ENCODE measurements around the gene CETN2.

The CETN2 gene

GRCh38 chrX:152871260-152871659, 40.7 kb upstream of the CETN2 start:
- H3K4me3 ChIP-seq (ENCODE audit: low read depth, low read length) = no peak overlapping the region
- in situ Hi-C loops (cut with HindIII; ENCODE audit: low sequenced_read_pairs) = no loop called here
- no peak for DNase-seq (ENCODE audit: low read depth, low spot score)
- TF ChIP-seq CTCF (IDR thresholded peaks at IDR 0.05; ENCODE audit: low read depth, low read length) = no peak

GRCh38 chrX:152869972-152870371, 39.4 kb upstream of the CETN2 start:
- no peak for TF ChIP-seq CTCF (IDR thresholded peaks at IDR 0.05; ENCODE audit: low read depth, low read length)
- no peak for DNase-seq (ENCODE audit: low read depth, low spot score)
- in situ Hi-C loops (cut with HindIII; ENCODE audit: low sequenced_read_pairs) = no loop called here
- no peak overlapping the region for H3K4me3 ChIP-seq (ENCODE audit: low read depth, low read length)

DNA sequence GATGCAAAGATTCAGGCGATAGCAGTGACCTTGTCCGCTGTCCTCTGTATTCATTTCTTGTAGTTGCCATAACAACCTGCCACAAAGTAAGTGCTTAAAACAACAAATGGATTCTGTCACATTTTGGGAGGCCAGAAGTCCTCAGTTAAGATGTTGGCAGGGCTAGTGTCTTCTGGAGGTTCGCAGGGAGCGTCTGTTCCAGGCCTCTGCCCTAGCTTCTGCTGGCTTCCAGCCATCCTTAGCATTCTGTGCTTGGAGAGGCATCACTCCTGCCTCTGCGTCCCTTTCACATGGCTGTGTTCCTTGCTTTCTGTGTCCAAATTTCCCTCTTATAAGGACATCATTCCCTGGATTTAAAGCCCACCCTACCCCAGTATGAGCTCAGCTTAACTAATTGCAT, 35.8 kb upstream of the CETN2 start:
- in situ Hi-C loops (cut with HindIII; ENCODE audit: low sequenced_read_pairs) = no loop called here
- TF ChIP-seq CTCF (IDR thresholded peaks at IDR 0.05; ENCODE audit: low read depth, low read length) = no peak
- H3K4me3 ChIP-seq (ENCODE audit: low read depth, low read length) = no peak overlapping the region
- no peak for DNase-seq (ENCODE audit: low read depth, low spot score)

DNA sequence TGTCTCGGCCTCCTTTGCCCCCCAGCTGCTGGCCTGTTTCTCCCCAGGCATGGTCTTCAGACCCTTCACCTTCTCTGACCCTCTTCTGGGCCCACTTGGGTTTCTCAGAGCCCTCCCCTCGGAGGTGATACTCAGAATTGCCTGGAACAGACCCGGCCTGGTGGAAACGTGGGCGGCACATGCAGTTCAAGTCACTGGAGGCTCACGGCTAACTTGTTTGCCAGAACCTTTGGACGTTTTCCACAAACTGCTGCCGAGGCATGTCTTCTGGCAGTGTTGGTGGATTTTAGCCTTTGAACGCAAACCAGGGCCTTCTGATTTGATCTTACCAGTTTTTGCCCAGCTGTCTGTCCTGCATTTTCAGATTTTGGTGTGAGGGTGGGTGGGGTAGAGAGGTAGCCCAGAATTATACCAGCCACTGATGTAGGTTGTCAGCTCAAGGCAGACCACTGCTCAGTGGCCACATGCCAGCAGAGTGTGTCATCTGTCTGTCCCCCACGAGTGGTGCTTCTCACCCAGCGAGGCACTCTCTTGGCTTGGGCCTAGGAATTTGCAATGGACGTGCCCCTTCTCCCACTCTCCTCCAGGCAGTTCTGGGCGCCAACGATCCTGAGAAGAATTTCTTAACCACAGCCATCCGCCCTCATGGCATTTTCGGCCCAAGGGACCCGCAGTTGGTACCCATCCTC, 34.8 kb upstream of the CETN2 start:
- no peak for TF ChIP-seq CTCF (IDR thresholded peaks at IDR 0.05; ENCODE audit: low read depth, low read length)
- in situ Hi-C loops (cut with HindIII; ENCODE audit: low sequenced_read_pairs) = no loop called here
- no peak overlapping the region for H3K4me3 ChIP-seq (ENCODE audit: low read depth, low read length)
- DNase-seq (ENCODE audit: low read depth, low spot score) = no peak

DNA sequence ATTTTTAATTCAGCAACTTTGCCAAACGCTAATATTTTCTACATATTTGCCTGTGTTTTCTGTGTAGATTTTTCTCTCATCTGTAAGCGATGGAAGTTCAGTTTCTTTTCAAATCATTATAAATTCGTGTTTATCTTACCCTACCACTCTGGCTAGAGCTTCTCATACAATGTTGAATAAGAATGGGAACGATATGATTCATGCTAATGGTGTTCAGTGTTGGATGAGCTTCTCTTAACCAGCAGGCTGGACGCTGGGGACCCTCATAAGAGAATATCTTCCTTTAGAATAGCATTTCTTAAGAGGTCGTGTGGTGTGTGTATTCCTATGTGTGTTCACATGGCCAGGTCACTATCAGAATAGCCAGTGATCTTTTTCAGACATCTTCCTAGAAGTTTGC, 31.3 kb upstream of the CETN2 start:
- TF ChIP-seq CTCF (IDR thresholded peaks at IDR 0.05; ENCODE audit: low read depth, low read length) = no peak
- no peak for DNase-seq (ENCODE audit: low read depth, low spot score)
- no peak overlapping the region for H3K4me3 ChIP-seq (ENCODE audit: low read depth, low read length)
- in situ Hi-C loops (cut with HindIII; ENCODE audit: low sequenced_read_pairs) = no loop called here

DNA sequence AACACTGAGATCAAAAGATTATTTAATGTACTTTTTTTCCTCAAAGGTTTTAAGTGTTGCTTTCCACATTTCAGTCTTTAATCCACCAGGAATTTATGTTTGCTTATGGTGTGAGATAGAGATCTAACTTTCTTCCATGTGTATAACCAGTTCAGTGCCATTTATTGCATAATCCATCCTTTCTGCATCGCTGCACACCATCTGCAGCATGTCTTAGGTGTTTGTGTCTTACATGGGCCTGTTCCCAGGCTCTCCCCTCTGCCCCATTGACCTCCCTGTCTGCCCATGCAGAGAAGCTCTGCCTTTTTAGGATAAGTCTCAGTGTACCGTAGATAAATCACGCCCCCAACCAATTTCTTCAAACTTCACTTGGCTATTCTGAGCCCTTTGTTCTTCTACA, 30.6 kb upstream of the CETN2 start:
- in situ Hi-C loops (cut with HindIII; ENCODE audit: low sequenced_read_pairs) = no loop called here
- TF ChIP-seq CTCF (IDR thresholded peaks at IDR 0.05; ENCODE audit: low read depth, low read length) = no peak
- no peak for DNase-seq (ENCODE audit: low read depth, low spot score)
- H3K4me3 ChIP-seq (ENCODE audit: low read depth, low read length) = no peak overlapping the region

All from astrocyte of the spinal cord (primary cell).